Astrocyte of the cerebellum (primary cell): ENCODE data around the gene CR1.
"Not testable (repeated sequence)": the region's sequence is repeated elsewhere in the genome, so short reads cannot be mapped to it uniquely, and the experiment has no call there.

Experiments used
- DNase-seq: peaks from one replicate; pipeline ENCODE4 v3.0.0-alpha.2; 2011; ENCODE audit warnings: low read depth
- H3K4me3 ChIP-seq: 2 replicates; pipeline ENCODE4 v1.5.1; 2011; ENCODE audit warnings: mild to moderate bottlenecking, low read depth, low read length, moderate library complexity
- CTCF ChIP-seq: IDR thresholded peaks from 2 replicates; pipeline ENCODE4 v1.5.1; 2012; ENCODE audit warnings: low read length, low read depth, moderate library complexity, mild to moderate bottlenecking; ENCODE audit errors: missing control alignments
- in situ Hi-C: cut with HindIII; loops from 2 replicates; pipeline ENCODE4 v1.10.0; 2017; ENCODE audit warnings: low sequenced_read_pairs

Gene CR1

GRCh38 chr1:207565546-207566468, 69.8 kb downstream of the CR1 start:
- TF ChIP-seq CTCF: no peak
- in situ Hi-C loops: no loop called here
- no peak for DNase-seq
- no peak overlapping the region for H3K4me3 ChIP-seq

- in situ Hi-C loops: not testable (repeated sequence)
Measured at GRCh38 chr1:207571926-207572325, 76.0 kb downstream of the CR1 start.

GRCh38 chr1:207573074-207573473, 77.1 kb downstream of the CR1 start:
- DNase-seq, in situ Hi-C loops, H3K4me3 ChIP-seq: not testable (repeated sequence)

More at GRCh38 chr1:207571926-207572325, 76.0 kb downstream of the CR1 start:
- not testable (repeated sequence) for H3K4me3 ChIP-seq, DNase-seq

- H3K4me3 ChIP-seq, in situ Hi-C loops, DNase-seq: not testable (repeated sequence)
Measured at GRCh38 chr1:207575381-207575780, 79.4 kb downstream of the CR1 start.

- no peak overlapping the region for H3K4me3 ChIP-seq
- in situ Hi-C loops: no loop called here
- DNase-seq: no peak
- TF ChIP-seq CTCF: no peak
Measured at GRCh38 chr1:207578796-207579435, 83.0 kb downstream of the CR1 start.

- no peak for DNase-seq
- H3K4me3 ChIP-seq: no peak overlapping the region
- peak; percentile 63 for TF ChIP-seq CTCF
- in situ Hi-C loops: no loop called here
Measured at GRCh38 chr1:207579436-207579799, 83.5 kb downstream of the CR1 start.

- no peak overlapping the region for H3K4me3 ChIP-seq
- no peak for TF ChIP-seq CTCF
- in situ Hi-C loops: no loop called here
- no peak for DNase-seq
Measured at GRCh38 chr1:207581496-207582153, 85.7 kb downstream of the CR1 start.

- DNase-seq, H3K4me3 ChIP-seq, in situ Hi-C loops: not testable (repeated sequence)
Measured at GRCh38 chr1:207589506-207589905, 93.5 kb downstream of the CR1 start.

- in situ Hi-C loops, H3K4me3 ChIP-seq, DNase-seq: not testable (repeated sequence)
Measured at GRCh38 chr1:207591205-207591604, 95.2 kb downstream of the CR1 start.

- in situ Hi-C loops, H3K4me3 ChIP-seq, DNase-seq: not testable (repeated sequence)
Measured at GRCh38 chr1:207594095-207594494, 98.1 kb downstream of the CR1 start.
